Type B pancreatic cell (in vitro differentiated cells): ENCODE data around the gene COL4A6. TPM values are rescaled to one million over a fixed set of nuclear protein-coding genes. Genes with fewer than 3 reads are reported as not detected.
A peak's percentile ranks its signal among the peaks of the same experiment; 100 is the strongest.

ENCODE experiments used
- DNase-seq: peaks from one replicate; pipeline ENCODE4 v3.0.0; 2021; ENCODE audit warnings: mixed read lengths; ENCODE audit not compliant: unreplicated experiment; ENCODE audit errors: extremely low spot score
- H3K27ac Mint-ChIP-seq: 2 replicates; pipeline ENCODE4 v1.8.0; 2021; ENCODE audit warnings: mild to moderate bottlenecking, mixed read lengths
- H3K27me3 Mint-ChIP-seq: 2 replicates; pipeline ENCODE4 v1.8.0; 2021; ENCODE audit warnings: mixed read lengths
- H3K36me3 Mint-ChIP-seq: 2 replicates; pipeline ENCODE4 v1.8.0; 2021; ENCODE audit warnings: mixed read lengths
- H3K4me1 Mint-ChIP-seq: one replicate; pipeline ENCODE4 v1.8.0; 2021; ENCODE audit warnings: mixed read lengths; ENCODE audit not compliant: unreplicated experiment
- H3K4me3 Mint-ChIP-seq: 2 replicates; pipeline ENCODE4 v1.8.0; 2021; ENCODE audit warnings: mild to moderate bottlenecking, mixed read lengths
- H3K9me3 Mint-ChIP-seq: 2 replicates; pipeline ENCODE4 v1.8.0; 2021; ENCODE audit warnings: mixed read lengths
- CTCF ChIP-seq: fragments of 200-600 bp; sonication (generic); conservative IDR thresholded peaks from 2 replicates; pipeline ENCODE4 v1.5.0; 2021; ENCODE audit warnings: antibody characterized with exemption, mild to moderate bottlenecking
- total RNA-seq: library from RNA; stranded (reverse); gene quantifications from 2 replicates; pipeline ENCODE4 v1.2.1, GENCODE V29; 2021; ENCODE audit warnings: low replicate concordance

The COL4A6 gene
- total RNA-seq, 1 donor from 2014 or later, result 51.7 TPM

DNA sequence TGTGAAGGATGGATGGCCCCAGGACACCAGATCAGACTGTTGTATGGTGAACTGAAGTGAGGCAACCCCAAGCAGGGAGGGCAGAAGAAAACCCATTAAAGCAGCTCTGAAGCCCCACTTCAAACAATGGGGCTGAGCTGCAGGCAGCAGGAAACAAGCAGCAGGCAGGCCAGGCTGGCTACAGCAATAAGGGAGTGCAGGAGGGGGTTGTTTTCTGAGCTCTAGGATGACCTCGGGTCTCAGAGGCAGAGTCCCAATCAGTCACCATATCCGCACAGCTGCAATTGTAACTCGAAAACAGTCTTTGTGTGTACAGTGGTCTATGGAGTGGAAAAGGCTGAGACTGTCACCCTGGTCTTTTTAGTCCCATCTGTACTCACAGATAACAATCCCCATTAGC is 90.4 kb downstream of the COL4A6 start:
- no peaks in the 10 kb centered on the region for H3K27me3 Mint-ChIP-seq
- H3K27ac Mint-ChIP-seq, result peak overlapping the region; percentile 78
- no peaks in the 10 kb centered on the region for H3K9me3 Mint-ChIP-seq
- H3K4me1 Mint-ChIP-seq, result peaks cover 47% of the 10 kb centered on the region
- no peaks in the 10 kb centered on the region for H3K36me3 Mint-ChIP-seq
- no peak for DNase-seq
- peak overlapping the region; percentile 71 for H3K4me3 Mint-ChIP-seq
- no peak for TF ChIP-seq CTCF

DNA sequence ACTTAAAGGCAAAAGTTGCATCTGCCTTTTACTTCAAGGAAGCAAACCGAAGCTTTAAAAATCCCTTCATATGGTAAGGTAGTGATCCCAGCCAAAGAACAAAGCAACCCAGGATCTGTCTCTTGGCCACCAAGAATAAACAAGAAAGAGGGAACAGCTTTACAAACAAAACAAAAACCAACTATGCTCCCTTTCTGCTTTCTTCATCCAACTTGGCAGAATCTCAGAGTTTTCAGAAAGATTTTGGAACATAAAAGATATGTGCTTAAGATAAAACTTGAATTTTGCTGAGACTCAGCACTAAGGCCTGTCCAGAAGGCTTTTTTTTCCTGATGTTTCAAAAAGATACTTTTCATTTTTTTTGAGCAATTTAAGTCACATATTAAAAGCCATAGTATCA is 94.0 kb downstream of the COL4A6 start:
- Mint-ChIP-seq H3K4me1 (peaks cover 30% of the 10 kb centered on the region), H3K4me3 (no peak overlapping the region), H3K27me3 (no peaks in the 10 kb centered on the region), H3K9me3 (no peaks in the 10 kb centered on the region), H3K36me3 (no peaks in the 10 kb centered on the region), H3K27ac (no peak overlapping the region)
- TF ChIP-seq CTCF, result no peak
- DNase-seq, result no peak

DNA sequence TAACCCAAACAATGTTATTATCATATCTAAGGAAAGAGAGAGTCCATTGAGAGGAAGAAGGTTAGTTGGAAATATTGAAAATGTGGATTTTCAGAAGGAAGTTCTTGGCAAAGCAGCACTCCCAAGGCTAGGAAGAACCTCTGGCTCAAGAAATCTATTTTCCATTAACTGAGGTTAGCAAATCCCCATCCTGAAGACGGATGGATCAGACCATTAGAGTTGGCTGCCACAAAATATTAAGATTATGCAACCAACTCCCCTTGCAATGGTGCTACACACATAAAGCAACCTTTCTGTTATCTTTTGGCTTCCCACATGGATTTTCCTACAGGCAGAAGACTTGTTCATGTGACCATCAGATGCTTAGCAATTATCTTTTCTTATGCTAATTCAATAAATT is 96.3 kb downstream of the COL4A6 start:
- DNase-seq, result no peak
- H3K27ac Mint-ChIP-seq, result no peak overlapping the region
- H3K4me1 Mint-ChIP-seq, result peaks cover 15% of the 10 kb centered on the region
- no peaks in the 10 kb centered on the region for H3K36me3 Mint-ChIP-seq
- no peak overlapping the region for H3K4me3 Mint-ChIP-seq
- H3K9me3 Mint-ChIP-seq, result no peaks in the 10 kb centered on the region
- no peaks in the 10 kb centered on the region for H3K27me3 Mint-ChIP-seq
- no peak for TF ChIP-seq CTCF

- no peaks in the 10 kb centered on the region for H3K4me1 Mint-ChIP-seq
- DNase-seq, result no peak
Observed at GRCh38 chrX:108332281-108332680, 105.9 kb downstream of the COL4A6 start.

GRCh38 chrX:108331126-108331909 is 106.9 kb downstream of the COL4A6 start:
- Mint-ChIP-seq H3K27ac (no peak overlapping the region), H3K9me3 (no peaks in the 10 kb centered on the region), H3K36me3 (no peaks in the 10 kb centered on the region)

More at GRCh38 chrX:108332281-108332680, 105.9 kb downstream of the COL4A6 start:
- no peak overlapping the region for H3K27ac Mint-ChIP-seq
- H3K27me3 Mint-ChIP-seq, result no peaks in the 10 kb centered on the region
- H3K4me3 Mint-ChIP-seq, result no peak overlapping the region
- H3K36me3 Mint-ChIP-seq, result no peaks in the 10 kb centered on the region
- H3K9me3 Mint-ChIP-seq, result no peaks in the 10 kb centered on the region
- no peak for TF ChIP-seq CTCF

More at GRCh38 chrX:108331126-108331909, 106.9 kb downstream of the COL4A6 start:
- H3K4me1 Mint-ChIP-seq, result no peaks in the 10 kb centered on the region
- H3K27me3 Mint-ChIP-seq, result no peaks in the 10 kb centered on the region
- no peak overlapping the region for H3K4me3 Mint-ChIP-seq
- TF ChIP-seq CTCF, result no peak
- no peak for DNase-seq
